Measurements from ENCODE around the gene ST3GAL2.

DNA sequence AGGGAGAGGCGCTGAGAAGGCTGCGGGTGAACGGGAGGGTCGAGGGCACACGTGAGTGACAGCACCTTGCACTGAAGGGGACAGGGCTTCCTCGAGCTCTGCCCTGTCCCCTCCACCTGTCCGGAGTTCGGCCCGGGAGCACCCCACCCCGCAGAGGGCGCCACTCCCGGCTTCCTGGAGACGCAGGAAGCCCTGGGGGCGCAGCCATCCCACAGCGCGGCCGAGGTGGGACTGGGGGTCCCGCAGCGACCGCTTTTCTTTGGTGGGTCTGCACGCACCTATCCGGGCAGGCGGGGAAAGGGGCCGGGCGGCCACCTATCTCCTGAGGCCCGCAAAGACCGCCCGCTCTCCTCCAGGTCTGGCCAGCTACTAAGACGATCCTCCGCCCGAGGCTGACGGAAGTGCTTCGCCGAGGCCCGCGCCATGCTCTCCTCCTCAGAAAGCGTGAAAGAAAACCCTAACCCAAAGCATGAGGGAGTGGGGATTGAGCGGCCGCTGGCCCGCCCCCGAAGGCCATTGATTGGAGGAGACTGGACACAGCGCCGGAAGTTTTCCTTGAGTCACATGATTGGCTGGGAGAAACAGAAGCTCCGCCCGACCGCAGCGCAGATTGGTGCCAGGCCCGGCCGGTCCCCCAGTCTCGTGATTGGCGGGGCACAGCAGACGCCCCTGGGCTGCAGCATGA, 57.8 kb downstream of the ST3GAL2 start:
- TF ChIP-seq, protein P1, sequence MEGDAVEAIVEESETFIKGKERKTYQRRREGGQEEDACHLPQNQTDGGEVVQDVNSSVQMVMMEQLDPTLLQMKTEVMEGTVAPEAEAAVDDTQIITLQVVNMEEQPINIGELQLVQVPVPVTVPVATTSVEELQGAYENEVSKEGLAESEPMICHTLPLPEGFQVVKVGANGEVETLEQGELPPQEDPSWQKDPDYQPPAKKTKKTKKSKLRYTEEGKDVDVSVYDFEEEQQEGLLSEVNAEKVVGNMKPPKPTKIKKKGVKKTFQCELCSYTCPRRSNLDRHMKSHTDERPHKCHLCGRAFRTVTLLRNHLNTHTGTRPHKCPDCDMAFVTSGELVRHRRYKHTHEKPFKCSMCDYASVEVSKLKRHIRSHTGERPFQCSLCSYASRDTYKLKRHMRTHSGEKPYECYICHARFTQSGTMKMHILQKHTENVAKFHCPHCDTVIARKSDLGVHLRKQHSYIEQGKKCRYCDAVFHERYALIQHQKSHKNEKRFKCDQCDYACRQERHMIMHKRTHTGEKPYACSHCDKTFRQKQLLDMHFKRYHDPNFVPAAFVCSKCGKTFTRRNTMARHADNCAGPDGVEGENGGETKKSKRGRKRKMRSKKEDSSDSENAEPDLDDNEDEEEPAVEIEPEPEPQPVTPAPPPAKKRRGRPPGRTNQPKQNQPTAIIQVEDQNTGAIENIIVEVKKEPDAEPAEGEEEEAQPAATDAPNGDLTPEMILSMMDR (IDR thresholded peaks at IDR 0.05) = no peak
- TF ChIP-seq NR3C1 (CRISPR knock-in tag; conservative IDR thresholded peaks at IDR 0.05; ENCODE audit: low read depth) (no peak), NR2C2 (CRISPR knock-in tag; IDR thresholded peaks at IDR 0.05) (no peak), ELF4 (CRISPR knock-in tag; IDR thresholded peaks at IDR 0.05; ENCODE audit: low read depth) (no peak), ZNF138 (CRISPR knock-in tag; conservative IDR thresholded peaks at IDR 0.05) (peak; percentile 50; the same call in 1 of the 2 replicates), ZNF423 (CRISPR knock-in tag; IDR thresholded peaks at IDR 0.05) (peak; percentile 55; the same call in 1 of the 2 replicates), CREB1 (CRISPR knock-in tag; IDR thresholded peaks at IDR 0.05) (no peak), ZNF317 (CRISPR knock-in tag; IDR thresholded peaks at IDR 0.05; ENCODE audit: borderline replicate concordance, low read depth) (no peak), ZNF263 (CRISPR knock-in tag; IDR thresholded peaks at IDR 0.05; ENCODE audit: low read depth) (0 out of 2 replicates have a peak, but pooled peaks have one; percentile 26), CBFB (CRISPR knock-in tag; IDR thresholded peaks at IDR 0.05; ENCODE audit: low read depth) (no peak)
- TF ChIP-seq, protein P2, sequence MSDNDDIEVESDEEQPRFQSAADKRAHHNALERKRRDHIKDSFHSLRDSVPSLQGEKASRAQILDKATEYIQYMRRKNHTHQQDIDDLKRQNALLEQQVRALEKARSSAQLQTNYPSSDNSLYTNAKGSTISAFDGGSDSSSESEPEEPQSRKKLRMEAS (CRISPR knock-in tag; IDR thresholded peaks at IDR 0.05) = peak; percentile 91
- TF ChIP-seq, protein P3, sequence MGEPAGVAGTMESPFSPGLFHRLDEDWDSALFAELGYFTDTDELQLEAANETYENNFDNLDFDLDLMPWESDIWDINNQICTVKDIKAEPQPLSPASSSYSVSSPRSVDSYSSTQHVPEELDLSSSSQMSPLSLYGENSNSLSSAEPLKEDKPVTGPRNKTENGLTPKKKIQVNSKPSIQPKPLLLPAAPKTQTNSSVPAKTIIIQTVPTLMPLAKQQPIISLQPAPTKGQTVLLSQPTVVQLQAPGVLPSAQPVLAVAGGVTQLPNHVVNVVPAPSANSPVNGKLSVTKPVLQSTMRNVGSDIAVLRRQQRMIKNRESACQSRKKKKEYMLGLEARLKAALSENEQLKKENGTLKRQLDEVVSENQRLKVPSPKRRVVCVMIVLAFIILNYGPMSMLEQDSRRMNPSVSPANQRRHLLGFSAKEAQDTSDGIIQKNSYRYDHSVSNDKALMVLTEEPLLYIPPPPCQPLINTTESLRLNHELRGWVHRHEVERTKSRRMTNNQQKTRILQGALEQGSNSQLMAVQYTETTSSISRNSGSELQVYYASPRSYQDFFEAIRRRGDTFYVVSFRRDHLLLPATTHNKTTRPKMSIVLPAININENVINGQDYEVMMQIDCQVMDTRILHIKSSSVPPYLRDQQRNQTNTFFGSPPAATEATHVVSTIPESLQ (CRISPR knock-in tag; IDR thresholded peaks at IDR 0.05) = no peak
- TF ChIP-seq, protein P4, sequence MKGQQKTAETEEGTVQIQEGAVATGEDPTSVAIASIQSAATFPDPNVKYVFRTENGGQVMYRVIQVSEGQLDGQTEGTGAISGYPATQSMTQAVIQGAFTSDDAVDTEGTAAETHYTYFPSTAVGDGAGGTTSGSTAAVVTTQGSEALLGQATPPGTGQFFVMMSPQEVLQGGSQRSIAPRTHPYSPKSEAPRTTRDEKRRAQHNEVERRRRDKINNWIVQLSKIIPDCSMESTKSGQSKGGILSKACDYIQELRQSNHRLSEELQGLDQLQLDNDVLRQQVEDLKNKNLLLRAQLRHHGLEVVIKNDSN (CRISPR knock-in tag; IDR thresholded peaks at IDR 0.05) = peak; percentile 78
- TF ChIP-seq, protein P5, sequence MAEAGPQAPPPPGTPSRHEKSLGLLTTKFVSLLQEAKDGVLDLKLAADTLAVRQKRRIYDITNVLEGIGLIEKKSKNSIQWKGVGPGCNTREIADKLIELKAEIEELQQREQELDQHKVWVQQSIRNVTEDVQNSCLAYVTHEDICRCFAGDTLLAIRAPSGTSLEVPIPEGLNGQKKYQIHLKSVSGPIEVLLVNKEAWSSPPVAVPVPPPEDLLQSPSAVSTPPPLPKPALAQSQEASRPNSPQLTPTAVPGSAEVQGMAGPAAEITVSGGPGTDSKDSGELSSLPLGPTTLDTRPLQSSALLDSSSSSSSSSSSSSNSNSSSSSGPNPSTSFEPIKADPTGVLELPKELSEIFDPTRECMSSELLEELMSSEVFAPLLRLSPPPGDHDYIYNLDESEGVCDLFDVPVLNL (CRISPR knock-in tag; IDR thresholded peaks at IDR 0.05; ENCODE audit: borderline replicate concordance, low read depth) = no peak

All from WTC11 (cell line).